ENCODE results near the gene CFAP97D2. TPM values are rescaled to one million over a fixed set of nuclear protein-coding genes. Genes with fewer than 3 reads are reported as not detected.

Gene CFAP97D2
- total and polyA plus RNA-seq, 2 of the 13 experiments (the other 11 are each of a cell fraction or from before 2014, with no cell fraction given) = not detected

DNA sequence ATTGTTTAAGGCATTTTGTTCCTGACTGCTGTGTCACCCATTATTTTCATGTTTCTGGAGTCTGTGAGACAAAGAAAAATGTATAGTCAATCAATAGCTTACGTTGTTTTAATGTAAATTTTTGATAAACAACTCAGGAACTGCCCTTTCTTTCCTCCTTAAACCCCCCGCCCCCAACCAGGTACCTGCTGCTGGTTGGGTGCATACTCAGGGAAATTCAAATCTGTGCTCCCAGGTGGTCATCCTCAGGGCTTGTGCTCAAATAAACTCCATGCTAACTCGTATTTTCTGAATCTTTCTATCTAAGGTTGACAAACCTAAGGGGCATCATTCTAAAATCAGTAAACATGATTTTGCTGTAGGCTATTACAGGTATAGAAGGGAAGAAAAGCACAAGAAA is 51.5 kb downstream of the CFAP97D2 start:
- intact Hi-C loops (cut with micrococcal nuclease; ENCODE audit: unreplicated experiment) (no loop called here), in situ Hi-C loops (cut with HindIII; ENCODE audit: extremely low pct_ligation_motif_present, low pct_unique_long_range_greater_than_20kb) (no loop called here)
- ChIA-PET POLR2A (no interaction called here), CTCF (ENCODE audit: low intra/inter-chr PET ratio, low total read pairs) (no interaction called here)
- DNase-seq (ENCODE audit: low spot score) (no peak), ATAC-seq (no peak), FAIRE-seq (no peak)
- Histone ChIP-seq H4K20me1 (ENCODE audit: insufficient read depth, low read length) (no peaks in the 10 kb centered on the region), H3K4me3 (replicated peaks in 1 of 3; ENCODE audit: insufficient read depth in 1 of 3, low read depth in 2 of 3, low read length in 3 of 3) (no peak overlapping the region), H3K27me3 (ENCODE audit: control insufficient read depth in 1 of 2, insufficient read depth in 2 of 2, low read length in 2 of 2) (peaks cover 6 to 43% of the 10 kb centered on the region in 2 experiments), H3K27ac (ENCODE audit: extremely low read length, insufficient read depth, low read length) (no peak overlapping the region), H3K4me1 (ENCODE audit: insufficient read depth, low read length) (no peaks in the 10 kb centered on the region), H3K36me3 (replicated peaks in 1 of 2; ENCODE audit: control insufficient read depth in 1 of 2, insufficient read depth in 2 of 2, low read length in 2 of 2) (no peaks in the 10 kb centered on the region), H3K9me3 (ENCODE audit: low read length) (no peaks in the 10 kb centered on the region), H3K79me2 (ENCODE audit: insufficient read depth, low read length) (peaks cover 4% of the 10 kb centered on the region), H2AFZ (ENCODE audit: low read length) (no peak overlapping the region), H3K9ac (ENCODE audit: insufficient read depth, low read depth, low read length) (no peak overlapping the region), H3K4me2 (ENCODE audit: low read depth, low read length) (no peak overlapping the region)
- whole genome bisulfite sequencing (ENCODE audit: low lambda C conversion rate) = 2% methylated on average over 3 of the region's 3 CpGs
- TF ChIP-seq ADNP (CRISPR knock-in tag; IDR thresholded peaks at IDR 0.05) (no peak), ZNF264 (CRISPR knock-in tag; IDR thresholded peaks at IDR 0.05) (no peak), NONO (IDR thresholded peaks at IDR 0.05) (no peak), NONO (CRISPR knock-in tag; conservative IDR thresholded peaks at IDR 0.05) (no peak), BORCS8-MEF2B (CRISPR knock-in tag; IDR thresholded peaks at IDR 0.05) (no peak), CBFB (CRISPR knock-in tag; IDR thresholded peaks at IDR 0.05) (no peak)
- TF ChIP-seq, protein P1, sequence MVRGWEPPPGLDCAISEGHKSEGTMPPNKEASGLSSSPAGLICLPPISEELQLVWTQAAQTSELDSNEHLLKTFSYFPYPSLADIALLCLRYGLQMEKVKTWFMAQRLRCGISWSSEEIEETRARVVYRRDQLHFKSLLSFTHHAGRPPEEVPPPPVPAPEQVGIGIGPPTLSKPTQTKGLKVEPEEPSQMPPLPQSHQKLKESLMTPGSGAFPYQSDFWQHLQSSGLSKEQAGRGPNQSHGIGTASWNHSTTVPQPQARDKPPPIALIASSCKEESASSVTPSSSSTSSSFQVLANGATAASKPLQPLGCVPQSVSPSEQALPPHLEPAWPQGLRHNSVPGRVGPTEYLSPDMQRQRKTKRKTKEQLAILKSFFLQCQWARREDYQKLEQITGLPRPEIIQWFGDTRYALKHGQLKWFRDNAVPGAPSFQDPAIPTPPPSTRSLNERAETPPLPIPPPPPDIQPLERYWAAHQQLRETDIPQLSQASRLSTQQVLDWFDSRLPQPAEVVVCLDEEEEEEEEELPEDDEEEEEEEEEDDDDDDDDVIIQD (CRISPR knock-in tag; IDR thresholded peaks at IDR 0.05; ENCODE audit: low read depth) = no peak
- TF ChIP-seq, protein P2, sequence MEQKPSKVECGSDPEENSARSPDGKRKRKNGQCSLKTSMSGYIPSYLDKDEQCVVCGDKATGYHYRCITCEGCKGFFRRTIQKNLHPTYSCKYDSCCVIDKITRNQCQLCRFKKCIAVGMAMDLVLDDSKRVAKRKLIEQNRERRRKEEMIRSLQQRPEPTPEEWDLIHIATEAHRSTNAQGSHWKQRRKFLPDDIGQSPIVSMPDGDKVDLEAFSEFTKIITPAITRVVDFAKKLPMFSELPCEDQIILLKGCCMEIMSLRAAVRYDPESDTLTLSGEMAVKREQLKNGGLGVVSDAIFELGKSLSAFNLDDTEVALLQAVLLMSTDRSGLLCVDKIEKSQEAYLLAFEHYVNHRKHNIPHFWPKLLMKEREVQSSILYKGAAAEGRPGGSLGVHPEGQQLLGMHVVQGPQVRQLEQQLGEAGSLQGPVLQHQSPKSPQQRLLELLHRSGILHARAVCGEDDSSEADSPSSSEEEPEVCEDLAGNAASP (CRISPR knock-in tag; IDR thresholded peaks at IDR 0.05; ENCODE audit: borderline replicate concordance) = no peak
- TF ChIP-seq, protein P3, sequence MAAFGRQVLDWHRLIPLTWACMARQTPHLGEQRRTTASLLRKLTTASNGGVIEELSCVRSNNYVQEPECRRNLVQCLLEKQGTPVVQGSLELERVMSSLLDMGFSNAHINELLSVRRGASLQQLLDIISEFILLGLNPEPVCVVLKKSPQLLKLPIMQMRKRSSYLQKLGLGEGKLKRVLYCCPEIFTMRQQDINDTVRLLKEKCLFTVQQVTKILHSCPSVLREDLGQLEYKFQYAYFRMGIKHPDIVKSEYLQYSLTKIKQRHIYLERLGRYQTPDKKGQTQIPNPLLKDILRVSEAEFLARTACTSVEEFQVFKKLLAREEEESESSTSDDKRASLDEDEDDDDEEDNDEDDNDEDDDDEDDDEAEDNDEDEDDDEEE (CRISPR knock-in tag; IDR thresholded peaks at IDR 0.05) = no peak
- TF ChIP-seq, protein P4, sequence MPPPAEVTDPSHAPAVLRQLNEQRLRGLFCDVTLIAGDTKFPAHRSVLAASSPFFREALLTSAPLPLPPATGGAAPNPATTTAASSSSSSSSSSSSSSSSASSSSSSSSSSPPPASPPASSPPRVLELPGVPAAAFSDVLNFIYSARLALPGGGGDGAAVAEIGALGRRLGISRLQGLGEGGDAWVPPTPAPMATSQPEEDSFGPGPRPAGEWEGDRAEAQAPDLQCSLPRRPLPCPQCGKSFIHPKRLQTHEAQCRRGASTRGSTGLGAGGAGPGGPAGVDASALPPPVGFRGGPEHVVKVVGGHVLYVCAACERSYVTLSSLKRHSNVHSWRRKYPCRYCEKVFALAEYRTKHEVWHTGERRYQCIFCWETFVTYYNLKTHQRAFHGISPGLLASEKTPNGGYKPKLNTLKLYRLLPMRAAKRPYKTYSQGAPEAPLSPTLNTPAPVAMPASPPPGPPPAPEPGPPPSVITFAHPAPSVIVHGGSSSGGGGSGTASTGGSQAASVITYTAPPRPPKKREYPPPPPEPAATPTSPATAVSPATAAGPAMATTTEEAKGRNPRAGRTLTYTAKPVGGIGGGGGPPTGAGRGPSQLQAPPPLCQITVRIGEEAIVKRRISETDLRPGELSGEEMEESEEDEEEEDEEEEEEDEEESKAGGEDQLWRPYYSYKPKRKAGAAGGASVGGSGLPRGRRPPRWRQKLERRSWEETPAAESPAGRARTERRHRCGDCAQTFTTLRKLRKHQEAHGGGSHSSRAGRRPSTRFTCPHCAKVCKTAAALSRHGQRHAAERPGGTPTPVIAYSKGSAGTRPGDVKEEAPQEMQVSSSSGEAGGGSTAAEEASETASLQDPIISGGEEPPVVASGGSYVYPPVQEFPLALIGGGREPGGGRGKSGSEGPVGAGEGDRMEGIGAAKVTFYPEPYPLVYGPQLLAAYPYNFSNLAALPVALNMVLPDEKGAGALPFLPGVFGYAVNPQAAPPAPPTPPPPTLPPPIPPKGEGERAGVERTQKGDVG (CRISPR knock-in tag; IDR thresholded peaks at IDR 0.05; ENCODE audit: borderline replicate concordance) = no peak
- TF ChIP-seq, protein P5, sequence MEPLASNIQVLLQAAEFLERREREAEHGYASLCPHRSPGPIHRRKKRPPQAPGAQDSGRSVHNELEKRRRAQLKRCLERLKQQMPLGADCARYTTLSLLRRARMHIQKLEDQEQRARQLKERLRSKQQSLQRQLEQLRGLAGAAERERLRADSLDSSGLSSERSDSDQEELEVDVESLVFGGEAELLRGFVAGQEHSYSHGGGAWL (CRISPR knock-in tag; IDR thresholded peaks at IDR 0.05) = no peak
- BruUV-seq (replicated peaks) = no TSS peak

All from HepG2 (cell line).